GM23338 (cell line): Measurements from ENCODE around the gene CIB1. TPM values are rescaled to one million over a fixed set of nuclear protein-coding genes. Genes with fewer than 3 reads are reported as not detected.

Experiments used
- ATAC-seq: fragments of 200-7000 bp; cut with Tn5 transposase; 3 replicates; pipeline ENCODE4 v1.9.1; 2020
- DNase-seq: peaks from one replicate; pipeline ENCODE4 v3.0.0-alpha.2; 2015; ENCODE audit warnings: low spot score
- H2AFZ ChIP-seq: fragments of 200-600 bp; sonication (generic); 2 replicates; pipeline ENCODE4 v1.8.0; 2016; ENCODE audit warnings: antibody characterized with exemption, mild to moderate bottlenecking, moderate library complexity
- H3F3A ChIP-seq: fragments of 200-600 bp; sonication (generic); replicated peaks from 2 replicates; pipeline ENCODE4 v1.8.0; 2017; ENCODE audit warnings: antibody characterized with exemption, mixed run types, low read depth
- H3K27ac ChIP-seq: fragments of 200-600 bp; sonication (generic); 2 replicates; pipeline ENCODE4 v1.6.1; 2016; ENCODE audit warnings: low read depth
- H3K27me3 ChIP-seq: fragments of 200-600 bp; sonication (generic); 2 replicates; pipeline ENCODE4 v1.8.0; 2016; ENCODE audit warnings: mild to moderate bottlenecking, mixed run types, moderate library complexity; ENCODE audit not compliant: insufficient read depth
- H3K36me3 ChIP-seq: fragments of 200-600 bp; sonication (generic); 2 replicates; pipeline ENCODE4 v1.8.0; 2016; ENCODE audit warnings: mild to moderate bottlenecking; ENCODE audit not compliant: insufficient read depth
- H3K4me1 ChIP-seq: fragments of 200-600 bp; sonication (generic); 2 replicates; pipeline ENCODE4 v1.8.0; 2016; ENCODE audit warnings: mild to moderate bottlenecking, moderate library complexity; ENCODE audit not compliant: insufficient read depth
- H3K4me2 ChIP-seq: fragments of 200-600 bp; sonication (generic); 2 replicates; pipeline ENCODE4 v1.7.1; 2017; ENCODE audit warnings: mixed run types
- H3K4me3 ChIP-seq: fragments of 200-600 bp; sonication (generic); 2 replicates; pipeline ENCODE4 v1.6.1; 2016; ENCODE audit warnings: mixed run types
- H3K79me2 ChIP-seq: fragments of 200-600 bp; sonication (generic); replicated peaks from 2 replicates; pipeline ENCODE4 v1.8.0; 2017; ENCODE audit warnings: mild to moderate bottlenecking; ENCODE audit not compliant: insufficient read depth
- H3K9me2 ChIP-seq: fragments of 200-600 bp; sonication (generic); 2 replicates; pipeline ENCODE4 v1.8.0; 2017; ENCODE audit not compliant: insufficient read depth
- H4K20me1 ChIP-seq: fragments of 200-600 bp; sonication (generic); replicated peaks from 2 replicates; pipeline ENCODE4 v1.8.0; 2017; ENCODE audit warnings: mild to moderate bottlenecking; ENCODE audit not compliant: insufficient read depth
- H3K27ac Mint-ChIP-seq: 2 replicates; pipeline ENCODE4 v1.8.0; 2020; ENCODE audit warnings: inconsistent platforms, mild to moderate bottlenecking, moderate library complexity, mixed read lengths
- H3K27me3 Mint-ChIP-seq: 3 replicates; pipeline ENCODE4 v1.8.0; 2022; ENCODE audit warnings: low read depth, mild to moderate bottlenecking, moderate library complexity, mixed read lengths, inconsistent platforms; ENCODE audit not compliant: insufficient read depth, poor library complexity
- H3K36me3 Mint-ChIP-seq: 3 replicates; pipeline ENCODE4 v1.8.0; 2021; ENCODE audit warnings: low read depth, mild to moderate bottlenecking, inconsistent platforms, moderate library complexity, mixed read lengths
- H3K4me1 Mint-ChIP-seq: 3 replicates; pipeline ENCODE4 v1.8.0; 2020; ENCODE audit warnings: mild to moderate bottlenecking, inconsistent platforms, mixed read lengths
- H3K4me3 Mint-ChIP-seq: 3 replicates; pipeline ENCODE4 v1.8.0; 2021; ENCODE audit warnings: moderate library complexity, mild to moderate bottlenecking, inconsistent platforms, mixed read lengths
- H3K9me3 Mint-ChIP-seq: 3 replicates; pipeline ENCODE4 v1.8.0; 2020; ENCODE audit warnings: moderate library complexity, mild to moderate bottlenecking, inconsistent platforms, mixed read lengths
- CREB1 ChIP-seq: fragments of 250-450 bp; sonication (Bioruptor Pico); IDR thresholded peaks from 2 replicates; pipeline ENCODE4 v1.5.0; 2020; ENCODE audit warnings: low read depth, mild to moderate bottlenecking, moderate library complexity
- EZH2 ChIP-seq: fragments of 200-600 bp; sonication (generic); IDR thresholded peaks from one replicate; pipeline ENCODE4 v1.8.0; 2017; ENCODE audit warnings: antibody characterized with exemption, mild to moderate bottlenecking, low read depth; ENCODE audit not compliant: unreplicated experiment
- EZH2phosphoT487 ChIP-seq: fragments of 200-600 bp; sonication (generic); IDR thresholded peaks from one replicate; pipeline ENCODE4 v1.8.1; 2018; ENCODE audit warnings: antibody characterized with exemption; ENCODE audit not compliant: unreplicated experiment
- JUNB ChIP-seq: IDR thresholded peaks from one replicate; pipeline ENCODE4 v1.6.1; 2016; ENCODE audit warnings: antibody characterized with exemption; ENCODE audit not compliant: unreplicated experiment
- NANOG ChIP-seq: IDR thresholded peaks from 2 replicates; pipeline ENCODE4 v1.6.1; 2016; ENCODE audit warnings: antibody characterized with exemption, borderline replicate concordance
- POLR2AphosphoS5 ChIP-seq: IDR thresholded peaks from 2 replicates; pipeline ENCODE4 v1.6.1; 2016; ENCODE audit warnings: antibody characterized with exemption, low read depth
- STAT1 ChIP-seq: IDR thresholded peaks from one replicate; pipeline ENCODE4 v1.6.1; 2016; ENCODE audit warnings: antibody characterized with exemption; ENCODE audit not compliant: unreplicated experiment
- ZNF114 ChIP-seq: fragments of 250-450 bp; sonication (Bioruptor Pico); IDR thresholded peaks from 2 replicates; pipeline ENCODE4 v1.5.0; 2020; ENCODE audit warnings: mild to moderate bottlenecking, moderate library complexity
- ZNF331 ChIP-seq: fragments of 250-450 bp; sonication (Bioruptor Pico); IDR thresholded peaks from 2 replicates; pipeline ENCODE4 v1.5.0; 2020; ENCODE audit warnings: low read depth, mild to moderate bottlenecking, moderate library complexity
- polyA plus RNA-seq: library from polyadenylated mRNA; unstranded; fragments of >200 nt; fragmentation: Nextera tagmentation; extraction: Ambion mirVana; gene quantifications from 2 replicates; pipeline ENCODE4 v1.2.1, GENCODE V29; 2016
- total RNA-seq: library from RNA; depleted of rRNA; stranded (reverse); fragments of >200 nt; shearing (Covaris generic); gene quantifications from 2 replicates; pipeline ENCODE4 v1.2.3, GENCODE V29; 2014
- TF ChIP-seq, protein P1 (sequence below): IDR thresholded peaks from one replicate; pipeline ENCODE4 v1.6.1; 2018; ENCODE audit warnings: antibody characterized with exemption; ENCODE audit not compliant: unreplicated experiment
- TF ChIP-seq, protein P2 (sequence below): fragments of 250-450 bp; sonication (Bioruptor Pico); IDR thresholded peaks from 2 replicates; pipeline ENCODE4 v1.5.0; 2020; ENCODE audit warnings: mild to moderate bottlenecking, moderate library complexity
- TF ChIP-seq, protein P3 (sequence below), 2 experiments: fragments of 200-600 bp in 1 of 2; sonication (generic) in 1 of 2; conservative IDR thresholded peaks; 2 replicates each; pipeline versions ENCODE4 v1.5.1 to v1.6.1; 2016 to 2017; ENCODE audit warnings: antibody characterized with exemption in 2 of 2, low read depth in 2 of 2, mild to moderate bottlenecking in 2 of 2, moderate library complexity in 1 of 2
- TF ChIP-seq, protein P4 (sequence below): IDR thresholded peaks from 2 replicates; pipeline ENCODE4 v1.6.1; 2016; ENCODE audit warnings: antibody characterized with exemption

Gene CIB1
- total and polyA plus RNA-seq, 2 experiments from 2014 or later: 9.8 to 35.9 TPM

DNA sequence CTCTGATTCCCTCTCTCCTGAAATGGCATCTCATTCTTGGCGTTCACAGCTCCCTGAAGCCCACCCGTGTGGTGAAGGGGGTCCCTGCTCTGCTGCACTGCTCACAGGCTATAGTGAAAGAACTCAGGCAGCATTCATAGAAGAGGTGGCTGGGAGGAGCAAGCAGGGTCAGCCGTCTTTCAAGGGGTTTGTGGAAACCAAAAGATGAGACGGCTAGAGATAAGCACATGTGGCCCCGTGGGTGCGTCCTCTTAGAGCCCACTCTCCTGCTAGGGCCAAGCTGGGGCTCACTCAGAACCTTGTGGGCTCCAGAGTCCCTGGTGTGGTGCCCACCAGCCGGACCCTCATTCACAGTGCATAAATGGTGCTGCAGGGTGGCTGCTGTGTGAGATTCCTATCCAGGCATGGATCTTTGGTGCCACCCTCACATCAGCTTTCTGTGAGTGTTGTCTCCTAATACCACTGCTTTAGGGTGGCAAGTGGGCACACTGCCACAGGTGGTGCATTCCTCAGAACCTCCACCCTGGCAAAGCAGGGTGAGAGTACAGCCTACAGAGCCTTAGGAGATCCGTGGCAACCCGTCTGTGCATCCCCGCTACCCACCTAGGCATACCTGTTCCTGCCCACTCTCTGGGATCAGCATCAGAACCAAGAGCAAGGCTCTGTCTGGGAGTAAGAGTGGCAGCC lies 43.8 kb downstream of the CIB1 start:
- no peaks in the 10 kb centered on the region for H3K27me3 ChIP-seq
- H3K79me2 ChIP-seq: no peaks in the 10 kb centered on the region
- no peaks in the 10 kb centered on the region for H4K20me1 ChIP-seq
- no peaks in the 10 kb centered on the region for H3K9me2 ChIP-seq
- no peak overlapping the region for H3K27ac Mint-ChIP-seq
- no peaks in the 10 kb centered on the region for H3K36me3 ChIP-seq
- TF ChIP-seq EZH2phosphoT487 (no peak), EZH2 (no peak), CREB1 (CRISPR knock-in tag) (no peak), JUNB (no peak), NANOG (no peak), POLR2AphosphoS5 (no peak), ZNF114 (CRISPR knock-in tag) (no peak), STAT1 (no peak), ZNF331 (CRISPR knock-in tag) (no peak)
- TF ChIP-seq, protein P1, sequence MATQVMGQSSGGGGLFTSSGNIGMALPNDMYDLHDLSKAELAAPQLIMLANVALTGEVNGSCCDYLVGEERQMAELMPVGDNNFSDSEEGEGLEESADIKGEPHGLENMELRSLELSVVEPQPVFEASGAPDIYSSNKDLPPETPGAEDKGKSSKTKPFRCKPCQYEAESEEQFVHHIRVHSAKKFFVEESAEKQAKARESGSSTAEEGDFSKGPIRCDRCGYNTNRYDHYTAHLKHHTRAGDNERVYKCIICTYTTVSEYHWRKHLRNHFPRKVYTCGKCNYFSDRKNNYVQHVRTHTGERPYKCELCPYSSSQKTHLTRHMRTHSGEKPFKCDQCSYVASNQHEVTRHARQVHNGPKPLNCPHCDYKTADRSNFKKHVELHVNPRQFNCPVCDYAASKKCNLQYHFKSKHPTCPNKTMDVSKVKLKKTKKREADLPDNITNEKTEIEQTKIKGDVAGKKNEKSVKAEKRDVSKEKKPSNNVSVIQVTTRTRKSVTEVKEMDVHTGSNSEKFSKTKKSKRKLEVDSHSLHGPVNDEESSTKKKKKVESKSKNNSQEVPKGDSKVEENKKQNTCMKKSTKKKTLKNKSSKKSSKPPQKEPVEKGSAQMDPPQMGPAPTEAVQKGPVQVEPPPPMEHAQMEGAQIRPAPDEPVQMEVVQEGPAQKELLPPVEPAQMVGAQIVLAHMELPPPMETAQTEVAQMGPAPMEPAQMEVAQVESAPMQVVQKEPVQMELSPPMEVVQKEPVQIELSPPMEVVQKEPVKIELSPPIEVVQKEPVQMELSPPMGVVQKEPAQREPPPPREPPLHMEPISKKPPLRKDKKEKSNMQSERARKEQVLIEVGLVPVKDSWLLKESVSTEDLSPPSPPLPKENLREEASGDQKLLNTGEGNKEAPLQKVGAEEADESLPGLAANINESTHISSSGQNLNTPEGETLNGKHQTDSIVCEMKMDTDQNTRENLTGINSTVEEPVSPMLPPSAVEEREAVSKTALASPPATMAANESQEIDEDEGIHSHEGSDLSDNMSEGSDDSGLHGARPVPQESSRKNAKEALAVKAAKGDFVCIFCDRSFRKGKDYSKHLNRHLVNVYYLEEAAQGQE: no peak
- TF ChIP-seq, protein P2, sequence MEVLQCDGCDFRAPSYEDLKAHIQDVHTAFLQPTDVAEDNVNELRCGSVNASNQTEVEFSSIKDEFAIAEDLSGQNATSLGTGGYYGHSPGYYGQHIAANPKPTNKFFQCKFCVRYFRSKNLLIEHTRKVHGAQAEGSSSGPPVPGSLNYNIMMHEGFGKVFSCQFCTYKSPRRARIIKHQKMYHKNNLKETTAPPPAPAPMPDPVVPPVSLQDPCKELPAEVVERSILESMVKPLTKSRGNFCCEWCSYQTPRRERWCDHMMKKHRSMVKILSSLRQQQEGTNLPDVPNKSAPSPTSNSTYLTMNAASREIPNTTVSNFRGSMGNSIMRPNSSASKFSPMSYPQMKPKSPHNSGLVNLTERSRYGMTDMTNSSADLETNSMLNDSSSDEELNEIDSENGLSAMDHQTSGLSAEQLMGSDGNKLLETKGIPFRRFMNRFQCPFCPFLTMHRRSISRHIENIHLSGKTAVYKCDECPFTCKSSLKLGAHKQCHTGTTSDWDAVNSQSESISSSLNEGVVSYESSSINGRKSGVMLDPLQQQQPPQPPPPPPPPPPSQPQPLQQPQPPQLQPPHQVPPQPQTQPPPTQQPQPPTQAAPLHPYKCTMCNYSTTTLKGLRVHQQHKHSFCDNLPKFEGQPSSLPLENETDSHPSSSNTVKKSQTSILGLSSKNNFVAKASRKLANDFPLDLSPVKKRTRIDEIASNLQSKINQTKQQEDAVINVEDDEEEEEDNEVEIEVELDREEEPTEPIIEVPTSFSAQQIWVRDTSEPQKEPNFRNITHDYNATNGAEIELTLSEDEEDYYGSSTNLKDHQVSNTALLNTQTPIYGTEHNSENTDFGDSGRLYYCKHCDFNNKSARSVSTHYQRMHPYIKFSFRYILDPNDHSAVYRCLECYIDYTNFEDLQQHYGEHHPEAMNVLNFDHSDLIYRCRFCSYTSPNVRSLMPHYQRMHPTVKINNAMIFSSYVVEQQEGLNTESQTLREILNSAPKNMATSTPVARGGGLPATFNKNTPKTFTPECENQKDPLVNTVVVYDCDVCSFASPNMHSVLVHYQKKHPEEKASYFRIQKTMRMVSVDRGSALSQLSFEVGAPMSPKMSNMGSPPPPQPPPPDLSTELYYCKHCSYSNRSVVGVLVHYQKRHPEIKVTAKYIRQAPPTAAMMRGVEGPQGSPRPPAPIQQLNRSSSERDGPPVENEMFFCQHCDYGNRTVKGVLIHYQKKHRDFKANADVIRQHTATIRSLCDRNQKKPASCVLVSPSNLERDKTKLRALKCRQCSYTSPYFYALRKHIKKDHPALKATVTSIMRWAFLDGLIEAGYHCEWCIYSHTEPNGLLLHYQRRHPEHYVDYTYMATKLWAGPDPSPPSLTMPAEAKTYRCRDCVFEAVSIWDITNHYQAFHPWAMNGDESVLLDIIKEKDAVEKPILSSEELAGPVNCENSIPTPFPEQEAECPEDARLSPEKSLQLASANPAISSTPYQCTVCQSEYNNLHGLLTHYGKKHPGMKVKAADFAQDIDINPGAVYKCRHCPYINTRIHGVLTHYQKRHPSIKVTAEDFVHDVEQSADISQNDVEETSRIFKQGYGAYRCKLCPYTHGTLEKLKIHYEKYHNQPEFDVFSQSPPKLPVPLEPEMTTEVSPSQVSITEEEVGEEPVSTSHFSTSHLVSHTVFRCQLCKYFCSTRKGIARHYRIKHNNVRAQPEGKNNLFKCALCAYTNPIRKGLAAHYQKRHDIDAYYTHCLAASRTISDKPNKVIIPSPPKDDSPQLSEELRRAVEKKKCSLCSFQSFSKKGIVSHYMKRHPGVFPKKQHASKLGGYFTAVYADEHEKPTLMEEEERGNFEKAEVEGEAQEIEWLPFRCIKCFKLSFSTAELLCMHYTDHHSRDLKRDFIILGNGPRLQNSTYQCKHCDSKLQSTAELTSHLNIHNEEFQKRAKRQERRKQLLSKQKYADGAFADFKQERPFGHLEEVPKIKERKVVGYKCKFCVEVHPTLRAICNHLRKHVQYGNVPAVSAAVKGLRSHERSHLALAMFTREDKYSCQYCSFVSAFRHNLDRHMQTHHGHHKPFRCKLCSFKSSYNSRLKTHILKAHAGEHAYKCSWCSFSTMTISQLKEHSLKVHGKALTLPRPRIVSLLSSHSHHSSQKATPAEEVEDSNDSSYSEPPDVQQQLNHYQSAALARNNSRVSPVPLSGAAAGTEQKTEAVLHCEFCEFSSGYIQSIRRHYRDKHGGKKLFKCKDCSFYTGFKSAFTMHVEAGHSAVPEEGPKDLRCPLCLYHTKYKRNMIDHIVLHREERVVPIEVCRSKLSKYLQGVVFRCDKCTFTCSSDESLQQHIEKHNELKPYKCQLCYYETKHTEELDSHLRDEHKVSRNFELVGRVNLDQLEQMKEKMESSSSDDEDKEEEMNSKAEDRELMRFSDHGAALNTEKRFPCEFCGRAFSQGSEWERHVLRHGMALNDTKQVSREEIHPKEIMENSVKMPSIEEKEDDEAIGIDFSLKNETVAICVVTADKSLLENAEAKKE (CRISPR knock-in tag): no peak
- TF ChIP-seq, protein P3, sequence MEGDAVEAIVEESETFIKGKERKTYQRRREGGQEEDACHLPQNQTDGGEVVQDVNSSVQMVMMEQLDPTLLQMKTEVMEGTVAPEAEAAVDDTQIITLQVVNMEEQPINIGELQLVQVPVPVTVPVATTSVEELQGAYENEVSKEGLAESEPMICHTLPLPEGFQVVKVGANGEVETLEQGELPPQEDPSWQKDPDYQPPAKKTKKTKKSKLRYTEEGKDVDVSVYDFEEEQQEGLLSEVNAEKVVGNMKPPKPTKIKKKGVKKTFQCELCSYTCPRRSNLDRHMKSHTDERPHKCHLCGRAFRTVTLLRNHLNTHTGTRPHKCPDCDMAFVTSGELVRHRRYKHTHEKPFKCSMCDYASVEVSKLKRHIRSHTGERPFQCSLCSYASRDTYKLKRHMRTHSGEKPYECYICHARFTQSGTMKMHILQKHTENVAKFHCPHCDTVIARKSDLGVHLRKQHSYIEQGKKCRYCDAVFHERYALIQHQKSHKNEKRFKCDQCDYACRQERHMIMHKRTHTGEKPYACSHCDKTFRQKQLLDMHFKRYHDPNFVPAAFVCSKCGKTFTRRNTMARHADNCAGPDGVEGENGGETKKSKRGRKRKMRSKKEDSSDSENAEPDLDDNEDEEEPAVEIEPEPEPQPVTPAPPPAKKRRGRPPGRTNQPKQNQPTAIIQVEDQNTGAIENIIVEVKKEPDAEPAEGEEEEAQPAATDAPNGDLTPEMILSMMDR (conservative IDR thresholded peaks at IDR 0.05; ENCODE audit: low read depth in 2 of 2): no peak
- TF ChIP-seq, protein P4, sequence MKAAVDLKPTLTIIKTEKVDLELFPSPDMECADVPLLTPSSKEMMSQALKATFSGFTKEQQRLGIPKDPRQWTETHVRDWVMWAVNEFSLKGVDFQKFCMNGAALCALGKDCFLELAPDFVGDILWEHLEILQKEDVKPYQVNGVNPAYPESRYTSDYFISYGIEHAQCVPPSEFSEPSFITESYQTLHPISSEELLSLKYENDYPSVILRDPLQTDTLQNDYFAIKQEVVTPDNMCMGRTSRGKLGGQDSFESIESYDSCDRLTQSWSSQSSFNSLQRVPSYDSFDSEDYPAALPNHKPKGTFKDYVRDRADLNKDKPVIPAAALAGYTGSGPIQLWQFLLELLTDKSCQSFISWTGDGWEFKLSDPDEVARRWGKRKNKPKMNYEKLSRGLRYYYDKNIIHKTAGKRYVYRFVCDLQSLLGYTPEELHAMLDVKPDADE: no peak
- peaks cover 12% of the 10 kb centered on the region for H3K27me3 Mint-ChIP-seq
- peaks cover 6% of the 10 kb centered on the region; the same call in 1 of the 2 replicates for H3F3A ChIP-seq
- H3K4me1 Mint-ChIP-seq: peaks cover 23% of the 10 kb centered on the region
- no peak for ATAC-seq
- peaks cover 4% of the 10 kb centered on the region; the same call in 1 of the 2 replicates for H3K4me1 ChIP-seq
- no peak overlapping the region for H3K4me2 ChIP-seq
- no peaks in the 10 kb centered on the region for H3K9me3 Mint-ChIP-seq
- no peak for DNase-seq
- H3K36me3 Mint-ChIP-seq: no peaks in the 10 kb centered on the region
- H3K4me3 ChIP-seq: no peak overlapping the region
- no peak overlapping the region for H3K4me3 Mint-ChIP-seq
- H3K27ac ChIP-seq: no peak overlapping the region
- no peak overlapping the region for H2AFZ ChIP-seq
